GM12878 (cell line): ENCODE results near the gene EFCAB3. TPM values are rescaled to one million over a fixed set of nuclear protein-coding genes. Genes with fewer than 3 reads are reported as not detected.
"Not testable (repeated sequence)": the region's sequence is repeated elsewhere in the genome, so short reads cannot be mapped to it uniquely, and the experiment has no call there.

ENCODE experiments used
- ATAC-seq: fragments of 200-7000 bp; cut with Tn5 transposase; 3 replicates; pipeline ENCODE4 v1.9.1; 2020; ENCODE audit warnings: mild to moderate bottlenecking, moderate library complexity
- BruUV-seq: library from RNA; stranded (reverse); fragments of 400-500 nt; replicated peaks from 2 replicates; lab custom pipeline; 2021; lab: Mats Ljungman, UMichigan
- CTCF ChIA-PET: fragments of 300-600 bp; sonication (Branson Sonifier 250); formaldehyde crosslinking; extraction: SDS; loops from one replicate; lab custom pipeline; 2021; ENCODE audit warnings: inconsistent platforms; lab: Yijun Ruan, JAX
- POLR2A ChIA-PET: fragments of 350-600 bp; formaldehyde crosslinking; extraction: SDS; loops from one replicate; lab custom pipeline; 2021; ENCODE audit warnings: inconsistent platforms; lab: Charles Lee
- RAD21 ChIA-PET: fragments of 300-600 bp; sonication (Branson Sonifier 250); formaldehyde crosslinking; loops from one replicate; lab custom pipeline; 2023; ENCODE audit warnings: antibody characterized with exemption; ENCODE audit not compliant: unreplicated experiment; lab: Charles Lee
- SMC1A ChIA-PET: fragments of 300-600 bp; sonication (Branson Sonifier 250); formaldehyde crosslinking; loops from one replicate; lab custom pipeline; 2023; ENCODE audit not compliant: unreplicated experiment, uncharacterized antibody; lab: Charles Lee
- DNase-seq: peaks from one replicate; pipeline ENCODE4 v3.0.0-alpha.2; 2011; ENCODE audit warnings: low read depth, low spot score
- FAIRE-seq: peaks from 3 replicates; lab custom pipeline; 2011; peaks lifted over from hg19 to GRCh38; lab: Jason Lieb, UNC
- H2AFZ ChIP-seq: 2 replicates; pipeline ENCODE4 v1.6.0; 2011; ENCODE audit warnings: low read depth, low read length, control low read depth; ENCODE audit not compliant: control insufficient read depth
- H3K27ac ChIP-seq: 2 replicates; pipeline ENCODE4 v1.5.1; 2011; ENCODE audit warnings: control low read depth; ENCODE audit not compliant: control insufficient read depth, insufficient read depth
- H3K27me3 ChIP-seq, 2 experiments: replicated peaks in 1 of 2; 2 replicates each; pipeline versions ENCODE4 v1.6.0 to v1.6.1; 2011; ENCODE audit warnings: low read length in 1 of 2; ENCODE audit not compliant: control insufficient read depth in 2 of 2, insufficient read depth in 2 of 2
- H3K36me3 ChIP-seq, 2 experiments: 2 replicates each; pipeline ENCODE4 v1.5.1; 2011; ENCODE audit warnings: low read length in 1 of 2; ENCODE audit not compliant: control insufficient read depth in 2 of 2, insufficient read depth in 2 of 2
- H3K4me1 ChIP-seq: 2 replicates; pipeline ENCODE4 v1.6.1; 2011; ENCODE audit warnings: mild to moderate bottlenecking, low read length, moderate library complexity, mixed read lengths; ENCODE audit not compliant: control insufficient read depth, insufficient read depth
- H3K4me2 ChIP-seq: 2 replicates; pipeline ENCODE4 v1.6.0; 2011; ENCODE audit warnings: control low read depth; ENCODE audit not compliant: control insufficient read depth, insufficient read depth
- H3K4me3 ChIP-seq: fragments of 200-600 bp; sonication (generic); 2 replicates; pipeline ENCODE4 v1.5.1; 2016
- H3K79me2 ChIP-seq: 2 replicates; pipeline ENCODE4 v1.6.0; 2011; ENCODE audit warnings: low read length; ENCODE audit not compliant: control insufficient read depth, insufficient read depth
- H3K9ac ChIP-seq: 2 replicates; pipeline ENCODE4 v1.8.0; 2011; ENCODE audit warnings: low read length, control low read depth, mixed read lengths; ENCODE audit not compliant: control insufficient read depth, insufficient read depth
- H3K9me3 ChIP-seq: replicated peaks from 3 replicates; pipeline ENCODE4 v1.5.1; 2011; ENCODE audit warnings: mild to moderate bottlenecking, low read length; ENCODE audit not compliant: control insufficient read depth, insufficient read depth
- H4K20me1 ChIP-seq: 2 replicates; pipeline ENCODE4 v1.6.0; 2011; ENCODE audit not compliant: control insufficient read depth, insufficient read depth
- CUX1 ChIP-seq: IDR thresholded peaks from 2 replicates; pipeline ENCODE4 v1.6.1; 2012; ENCODE audit warnings: improper control_type of control experiment, low read depth, low read length; ENCODE audit not compliant: insufficient replicate concordance
- POLR2A ChIP-seq: IDR thresholded peaks from 2 replicates; pipeline ENCODE4 v1.6.1; 2011; ENCODE audit warnings: low read depth, mild to moderate bottlenecking, low read length
- WGBS: methylation state at CpG from one replicate; pipeline ENCODE4 v1.1.6; 2016; ENCODE audit warnings: low lambda C conversion rate; ENCODE audit not compliant: insufficient replicate concordance, insufficient coverage; ENCODE audit errors: missing lambda C conversion rate; 5-methylcytosine and 5-hydroxymethylcytosine counted together
- in situ Hi-C: fragments of 300-500 bp; cut with MboI; formaldehyde crosslinking; loops from 9 replicates; pipeline ENCODE4 v1.14.3; 2018; ENCODE audit warnings: mixed read lengths
- intact Hi-C: fragments of 100-400 bp; cut with micrococcal nuclease; formaldehyde crosslinking; loops from one replicate; pipeline ENCODE4 v1.14.2; 2022; ENCODE audit not compliant: unreplicated experiment
- polyA plus RNA-seq, 11 experiments: library from polyadenylated mRNA; depleted of rRNA in 4 of 11; unstranded in 6 of 11; stranded (reverse) in 5 of 11; fragments of >200 nt; fragmentation: Nextera tagmentation in 4 of 11; fragmentation: Illumina TruSeq in 1 of 11; extraction: Ambion mirVana in 4 of 11; extraction: Trizol in 1 of 11; gene quantifications; 1 replicate in 1 of 11; 2 replicates in 10 of 11; pipeline versions ENCODE4 v1.2.1 to v1.2.3, GENCODE V29; 2011 to 2016; ENCODE audit warnings: inconsistent platforms in 2 of 11, missing spikeins in 2 of 11, low read depth in 1 of 11
- total RNA-seq, 4 experiments: library from RNA; depleted of rRNA in 3 of 4; stranded (reverse); fragments of >200 nt in 3 of 4; fragmentation: Illumina TruSeq in 1 of 4; extraction: Trizol in 1 of 4; gene quantifications; 2 replicates each; pipeline versions ENCODE4 v1.2.1 to v1.2.3, GENCODE V29; 2013 to 2021

EFCAB3 gene
- total and polyA plus RNA-seq, 10 of the 15 experiments (the other 5 are each of a cell fraction or from before 2014, with no cell fraction given) = not detected

- ChIA-PET CTCF (interaction anchor here (1.1 to 1.4 kb wide), 3 partner anchors 14 to 36 kb away, joined by 3 to 4 read pairs (median 3); partner anchors contain the start of gene METTL2A), SMC1A (interaction anchor here (1.0 kb wide), 1 partner anchor 36 kb away, joined by 5 read pairs; no protein-coding TSS in a partner anchor), POLR2A (interaction anchor here (0.6 to 1.3 kb wide), 2 partner anchors 21 to 24 kb away, joined by 4 read pairs; no protein-coding TSS in a partner anchor)
- Histone ChIP-seq H3K4me3 (peak overlapping the region; percentile 75; the same call in 1 of the 2 replicates), H2AFZ (peak overlapping the region; percentile 50; the same call in 1 of the 2 replicates), H3K4me1 (peaks cover 37% of the 10 kb centered on the region), H3K9ac (peak overlapping the region; percentile 70), H3K27ac (peak overlapping the region; percentile 62), H3K4me2 (peak overlapping the region; percentile 36)
- RAD21 ChIA-PET, BruUV-seq, H3K79me2 ChIP-seq, H3K9me3 ChIP-seq, H4K20me1 ChIP-seq, DNase-seq, H3K27me3 ChIP-seq, in situ Hi-C loops, H3K36me3 ChIP-seq, intact Hi-C loops: not testable (repeated sequence)
- ATAC-seq (peak; percentile 55), FAIRE-seq (peak; percentile 38)
- TF ChIP-seq CUX1 = peak; percentile 58
- 0 out of 2 replicates have a peak, but pooled peaks have one; percentile 37 for TF ChIP-seq POLR2A
- WGBS = under 1% methylated on average over 10 of the region's 10 CpGs
Observed at GRCh38 chr17:62458483-62458882, 78.1 kb downstream of the EFCAB3 start.

GRCh38 chr17:62464422-62464821 is 84.1 kb downstream of the EFCAB3 start:
- in situ Hi-C loops, DNase-seq, H3K4me3 ChIP-seq, H3K4me2 ChIP-seq, CTCF ChIA-PET, H2AFZ ChIP-seq, BruUV-seq, SMC1A ChIA-PET, H4K20me1 ChIP-seq, ATAC-seq, RAD21 ChIA-PET, H3K9me3 ChIP-seq, H3K36me3 ChIP-seq, H3K27ac ChIP-seq, H3K27me3 ChIP-seq, FAIRE-seq, H3K79me2 ChIP-seq, H3K9ac ChIP-seq, POLR2A ChIA-PET, intact Hi-C loops, H3K4me1 ChIP-seq: not testable (repeated sequence)
- 76% methylated on average over 2 of the region's 3 CpGs for WGBS

GRCh38 chr17:62465271-62465670 is 84.9 kb downstream of the EFCAB3 start:
- DNase-seq, in situ Hi-C loops, H3K9me3 ChIP-seq, POLR2A ChIA-PET, ATAC-seq, CTCF ChIA-PET, H3K36me3 ChIP-seq, BruUV-seq, FAIRE-seq, intact Hi-C loops, H3K79me2 ChIP-seq, H3K9ac ChIP-seq, H3K4me3 ChIP-seq, H4K20me1 ChIP-seq, H3K4me1 ChIP-seq, H2AFZ ChIP-seq, H3K27me3 ChIP-seq, H3K4me2 ChIP-seq, RAD21 ChIA-PET, SMC1A ChIA-PET, H3K27ac ChIP-seq: not testable (repeated sequence)
- 92% methylated on average over 7 of the region's 7 CpGs for WGBS
